ENCODE results near the gene WASL.

- TF ChIP-seq CTCF (IDR thresholded peaks at IDR 0.05; ENCODE audit: low read depth, low read length) (no peak), EZH2phosphoT487 (IDR thresholded peaks at IDR 0.05; ENCODE audit: low read depth) (no peak)
Measured at GRCh38 chr7:123655614-123656013, 93.2 kb downstream of the WASL start, which contains the start of gene LMOD2.
